ENCODE results near the gene IQCH.
"Not testable (repeated sequence)": the region's sequence is repeated elsewhere in the genome, so short reads cannot be mapped to it uniquely, and the experiment has no call there.

IQCH gene

GRCh38 chr15:67411486-67411885, 156.9 kb downstream of the IQCH start:
- Mint-ChIP-seq H3K27ac (no peak overlapping the region), H3K4me1 (ENCODE audit: low read depth) (peaks cover 7% of the 10 kb centered on the region), H3K27me3 (peaks cover 3% of the 10 kb centered on the region), H3K4me3 (no peak overlapping the region), H3K9me3 (no peaks in the 10 kb centered on the region), H3K36me3 (ENCODE audit: low read depth) (no peaks in the 10 kb centered on the region)
- intact Hi-C loops (cut with micrococcal nuclease): no loop called here

GRCh38 chr15:67413770-67414390, 159.3 kb downstream of the IQCH start:
- no peaks in the 10 kb centered on the region for H3K9me3 Mint-ChIP-seq
- H3K27ac Mint-ChIP-seq: no peak overlapping the region
- peaks cover 7% of the 10 kb centered on the region for H3K4me1 Mint-ChIP-seq (ENCODE audit: low read depth)
- H3K4me3 Mint-ChIP-seq: no peak overlapping the region
- H3K27me3 Mint-ChIP-seq: peaks cover 3% of the 10 kb centered on the region
- H3K36me3 Mint-ChIP-seq (ENCODE audit: low read depth): no peaks in the 10 kb centered on the region
- intact Hi-C loops (cut with micrococcal nuclease): no loop called here

GRCh38 chr15:67415181-67415580, 160.6 kb downstream of the IQCH start:
- Mint-ChIP-seq H3K27me3 (peaks cover 3% of the 10 kb centered on the region), H3K4me1 (ENCODE audit: low read depth) (peaks cover 7% of the 10 kb centered on the region), H3K9me3 (no peaks in the 10 kb centered on the region), H3K4me3 (no peak overlapping the region), H3K36me3 (ENCODE audit: low read depth) (no peaks in the 10 kb centered on the region), H3K27ac (no peak overlapping the region)
- intact Hi-C loops (cut with micrococcal nuclease): no loop called here

- intact Hi-C loops (cut with micrococcal nuclease): no loop called here
- no peak overlapping the region for H3K27ac Mint-ChIP-seq
- H3K9me3 Mint-ChIP-seq: no peaks in the 10 kb centered on the region
These were observed 162.3 kb downstream of the IQCH start for GRCh38 chr15:67416891-67417290.

GRCh38 chr15:67419705-67420104, 165.1 kb downstream of the IQCH start:
- intact Hi-C loops (cut with micrococcal nuclease): no loop called here

More at GRCh38 chr15:67416891-67417290, 162.3 kb downstream of the IQCH start:
- H3K4me1 Mint-ChIP-seq (ENCODE audit: low read depth): peaks cover 7% of the 10 kb centered on the region
- peaks cover 3% of the 10 kb centered on the region for H3K27me3 Mint-ChIP-seq
- H3K36me3 Mint-ChIP-seq (ENCODE audit: low read depth): no peaks in the 10 kb centered on the region
- no peak overlapping the region for H3K4me3 Mint-ChIP-seq

GRCh38 chr15:67420137-67420536, 165.6 kb downstream of the IQCH start:
- Mint-ChIP-seq H3K4me3 (no peak overlapping the region), H3K9me3 (no peaks in the 10 kb centered on the region), H3K27me3 (no peaks in the 10 kb centered on the region), H3K36me3 (ENCODE audit: low read depth) (no peaks in the 10 kb centered on the region), H3K4me1 (ENCODE audit: low read depth) (no peaks in the 10 kb centered on the region), H3K27ac (no peak overlapping the region)
- intact Hi-C loops (cut with micrococcal nuclease): no loop called here

More at GRCh38 chr15:67419705-67420104, 165.1 kb downstream of the IQCH start:
- Mint-ChIP-seq H3K27ac (no peak overlapping the region), H3K36me3 (ENCODE audit: low read depth) (no peaks in the 10 kb centered on the region), H3K27me3 (no peaks in the 10 kb centered on the region), H3K4me1 (ENCODE audit: low read depth) (no peaks in the 10 kb centered on the region), H3K9me3 (no peaks in the 10 kb centered on the region), H3K4me3 (no peak overlapping the region)

GRCh38 chr15:67421105-67421504, 166.5 kb downstream of the IQCH start:
- H3K4me1 Mint-ChIP-seq (ENCODE audit: low read depth): no peaks in the 10 kb centered on the region
- intact Hi-C loops (cut with micrococcal nuclease): no loop called here
- H3K36me3 Mint-ChIP-seq (ENCODE audit: low read depth): no peaks in the 10 kb centered on the region
- no peaks in the 10 kb centered on the region for H3K27me3 Mint-ChIP-seq
- no peaks in the 10 kb centered on the region for H3K9me3 Mint-ChIP-seq
- no peak overlapping the region for H3K4me3 Mint-ChIP-seq
- H3K27ac Mint-ChIP-seq: no peak overlapping the region

- H3K4me3 Mint-ChIP-seq: no peak overlapping the region
- no peaks in the 10 kb centered on the region for H3K9me3 Mint-ChIP-seq
- no peaks in the 10 kb centered on the region for H3K36me3 Mint-ChIP-seq (ENCODE audit: low read depth)
- no peak overlapping the region for H3K27ac Mint-ChIP-seq
- intact Hi-C loops (cut with micrococcal nuclease): no loop called here
- H3K27me3 Mint-ChIP-seq: no peaks in the 10 kb centered on the region
- no peaks in the 10 kb centered on the region for H3K4me1 Mint-ChIP-seq (ENCODE audit: low read depth)
These were observed 167.7 kb downstream of the IQCH start for GRCh38 chr15:67422296-67422695.

- H3K4me3 Mint-ChIP-seq: no peak overlapping the region
- H3K4me1 Mint-ChIP-seq (ENCODE audit: low read depth): no peaks in the 10 kb centered on the region
- intact Hi-C loops (cut with micrococcal nuclease): loop anchor here (1.0 to 10.0 kb wide), 3 partner anchors 41 to 486 kb away; no protein-coding TSS in a partner anchor
- H3K9me3 Mint-ChIP-seq: no peaks in the 10 kb centered on the region
- H3K27ac Mint-ChIP-seq: no peak overlapping the region
- no peaks in the 10 kb centered on the region for H3K36me3 Mint-ChIP-seq (ENCODE audit: low read depth)
- H3K27me3 Mint-ChIP-seq: no peaks in the 10 kb centered on the region
These were observed 179.0 kb downstream of the IQCH start for GRCh38 chr15:67433495-67434099.

GRCh38 chr15:67436351-67437250, 182.0 kb downstream of the IQCH start:
- not testable (repeated sequence) for H3K27me3 Mint-ChIP-seq; H3K9me3 Mint-ChIP-seq; H3K27ac Mint-ChIP-seq; H3K4me1 Mint-ChIP-seq (ENCODE audit: low read depth); H3K4me3 Mint-ChIP-seq
- peaks cover 11% of the 10 kb centered on the region for H3K36me3 Mint-ChIP-seq (ENCODE audit: low read depth)
- intact Hi-C loops (cut with micrococcal nuclease): loop anchor here (10.0 kb wide), 1 partner anchor 142 kb away; no protein-coding TSS in a partner anchor

- Mint-ChIP-seq H3K4me3 (no peak overlapping the region), H3K9me3 (peaks cover 6% of the 10 kb centered on the region), H3K27ac (no peak overlapping the region), H3K27me3 (no peaks in the 10 kb centered on the region), H3K4me1 (ENCODE audit: low read depth) (no peaks in the 10 kb centered on the region), H3K36me3 (ENCODE audit: low read depth) (peaks cover 9% of the 10 kb centered on the region)
- intact Hi-C loops (cut with micrococcal nuclease): no loop called here
These were observed 189.5 kb downstream of the IQCH start for GRCh38 chr15:67444100-67444499.

- Mint-ChIP-seq H3K4me3 (no peak overlapping the region), H3K27me3 (peaks cover 2% of the 10 kb centered on the region), H3K36me3 (ENCODE audit: low read depth) (no peaks in the 10 kb centered on the region), H3K4me1 (ENCODE audit: low read depth) (no peaks in the 10 kb centered on the region), H3K9me3 (no peaks in the 10 kb centered on the region), H3K27ac (no peak overlapping the region)
- intact Hi-C loops (cut with micrococcal nuclease): no loop called here
These were observed 191.9 kb downstream of the IQCH start for GRCh38 chr15:67446449-67446848.

GRCh38 chr15:67448372-67448771, 193.8 kb downstream of the IQCH start:
- intact Hi-C loops (cut with micrococcal nuclease); H3K27me3 Mint-ChIP-seq; H3K9me3 Mint-ChIP-seq; H3K4me1 Mint-ChIP-seq (ENCODE audit: low read depth); H3K27ac Mint-ChIP-seq; H3K4me3 Mint-ChIP-seq; H3K36me3 Mint-ChIP-seq (ENCODE audit: low read depth): not testable (repeated sequence)

- not testable (repeated sequence) for H3K4me1 Mint-ChIP-seq (ENCODE audit: low read depth); H3K4me3 Mint-ChIP-seq; H3K27ac Mint-ChIP-seq
These were observed 199.1 kb downstream of the IQCH start for GRCh38 chr15:67453703-67454102.

More at GRCh38 chr15:67453703-67454102, 199.1 kb downstream of the IQCH start:
- H3K9me3 Mint-ChIP-seq; H3K27me3 Mint-ChIP-seq; intact Hi-C loops (cut with micrococcal nuclease): not testable (repeated sequence)
- H3K36me3 Mint-ChIP-seq (ENCODE audit: low read depth): peaks cover 10% of the 10 kb centered on the region

Data from dendritic cell treated with granulocyte-macrophage colony-stimulating factor and Interleukin-4, amounts not matched to agents 40 ng/mL and 50 ng/mL, for 4 days (primary cell).